ENCODE results near the gene SPTB. TPM values are rescaled to one million over a fixed set of nuclear protein-coding genes. Genes with fewer than 3 reads are reported as not detected.

SPTB gene
- total and polyA plus RNA-seq, 7 experiments from 2014 or later, result 0.05 to 0.12 (median 0.05) TPM; not detected in 4

DNA sequence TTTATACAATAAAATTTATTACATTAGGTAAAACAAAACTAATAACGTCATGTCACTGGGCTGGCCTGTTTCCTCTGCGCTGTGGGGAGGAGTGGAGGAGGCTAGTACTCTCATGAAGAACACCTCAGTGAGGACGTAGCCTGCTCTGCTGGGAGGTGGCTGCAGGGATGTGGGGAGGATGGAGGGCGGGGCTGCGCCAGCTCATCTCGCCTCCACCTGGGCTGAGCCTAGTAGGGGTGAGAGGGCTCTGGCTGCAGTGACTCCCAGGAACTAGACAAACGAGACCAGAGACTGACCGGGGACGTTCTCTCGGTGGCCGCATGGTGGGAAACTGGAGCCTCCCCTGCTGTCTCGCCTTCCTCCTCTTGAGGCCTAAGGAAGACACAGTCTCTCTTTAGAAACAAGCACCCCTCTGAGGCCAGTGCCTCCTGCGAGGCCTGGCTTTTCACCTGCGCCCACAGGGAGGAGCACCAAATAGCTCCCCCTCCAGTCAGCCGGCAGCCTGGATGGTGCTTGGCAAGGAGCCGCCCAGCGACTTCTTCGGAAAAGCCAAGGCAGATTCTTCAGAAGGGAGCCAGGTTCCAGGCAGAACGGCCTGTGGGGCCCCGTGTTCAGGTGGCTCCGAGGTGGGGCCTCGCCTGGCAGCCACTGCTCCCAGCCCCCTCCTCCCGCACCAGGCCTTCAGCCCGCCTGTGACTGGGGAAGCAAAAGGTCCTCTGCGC lies 113.1 kb downstream of the SPTB start:
- no peak overlapping the region for H3K4me3 Mint-ChIP-seq
- H3K27ac Mint-ChIP-seq, result peak overlapping the region in 1 of 9 donors; percentile 37
- H3K9me3 Mint-ChIP-seq, result no peaks in the 10 kb centered on the region
- H3K27me3 Mint-ChIP-seq, result peaks cover 0 to 9% (median 0%) of the 10 kb centered on the region in 5 donors
- no peaks in the 10 kb centered on the region for H3K36me3 ChIP-seq (ENCODE audit: control insufficient read depth in 2 of 3, insufficient read depth in 3 of 3, low read length in 3 of 3)
- no peak overlapping the region for H3K4me3 ChIP-seq (ENCODE audit: low read length)
- H3K9me3 ChIP-seq (ENCODE audit: control insufficient read depth in 2 of 3, low read length in 3 of 3), result no peaks in the 10 kb centered on the region
- DNase-seq (no peak), ATAC-seq (no peak)
- peaks cover 14 to 40% (median 27%) of the 10 kb centered on the region in 7 donors for H3K4me1 Mint-ChIP-seq
- POLR2A ChIA-PET, result no interaction called here
- H3K27me3 ChIP-seq (ENCODE audit: control insufficient read depth in 2 of 2, insufficient read depth in 2 of 2, low read length in 2 of 2), result no peaks in the 10 kb centered on the region
- CTCF ChIA-PET, result no interaction called here
- H3K27ac ChIP-seq (ENCODE audit: low read depth, low read length), result no peak overlapping the region
- no peaks in the 10 kb centered on the region for H3K36me3 Mint-ChIP-seq
- intact Hi-C loops (cut with micrococcal nuclease), result no loop called here
- H3K4me1 ChIP-seq (ENCODE audit: control insufficient read depth in 2 of 2, insufficient read depth in 2 of 2, low read length in 2 of 2), result peaks cover 8 to 25% of the 10 kb centered on the region in 2 donors

DNA sequence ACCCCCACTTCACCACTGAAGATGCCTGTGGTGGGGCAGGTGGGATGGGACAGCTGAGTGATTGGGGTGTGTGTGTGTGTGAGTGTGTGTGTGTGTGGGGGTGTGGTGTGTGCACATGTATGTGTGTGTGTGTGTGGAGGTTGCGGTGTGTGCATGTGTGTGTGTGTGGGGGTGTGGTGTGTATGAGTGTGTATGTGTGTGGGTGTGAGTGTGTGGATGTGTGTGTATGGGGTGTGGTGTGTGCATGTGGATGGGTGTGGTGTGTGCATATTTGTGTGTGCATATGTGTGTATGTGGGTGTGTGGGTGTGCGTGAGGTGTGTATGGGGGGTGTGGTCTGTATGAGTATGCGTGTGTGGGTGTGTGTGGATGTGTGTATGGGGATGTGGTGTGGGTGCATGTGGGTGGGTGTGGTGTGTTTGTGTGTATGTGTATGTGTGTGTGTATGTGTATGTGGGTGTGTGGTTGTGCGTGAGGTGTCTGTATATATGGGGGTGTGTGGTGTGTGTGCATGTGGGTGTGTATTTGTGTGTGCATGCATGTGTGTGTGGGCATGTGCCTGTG lies 113.9 kb downstream of the SPTB start:
- intact Hi-C loops (cut with micrococcal nuclease), result loop anchor here (2.0 kb wide), 2 partner anchors 57 to 217 kb away; no protein-coding TSS in a partner anchor
- no peaks in the 10 kb centered on the region for H3K36me3 Mint-ChIP-seq
- no peak for DNase-seq
- H3K27me3 Mint-ChIP-seq, result peaks cover 0 to 17% (median 0%) of the 10 kb centered on the region in 5 donors
- Histone ChIP-seq H3K27ac (ENCODE audit: low read depth, low read length) (no peak overlapping the region), H3K9me3 (ENCODE audit: control insufficient read depth in 2 of 3, low read length in 3 of 3) (no peaks in the 10 kb centered on the region), H3K4me1 (ENCODE audit: control insufficient read depth in 2 of 2, insufficient read depth in 2 of 2, low read length in 2 of 2) (peaks cover under 1 to 24% of the 10 kb centered on the region in 2 donors), H3K27me3 (ENCODE audit: control insufficient read depth in 2 of 2, insufficient read depth in 2 of 2, low read length in 2 of 2) (no peaks in the 10 kb centered on the region), H3K36me3 (ENCODE audit: control insufficient read depth in 2 of 3, insufficient read depth in 3 of 3, low read length in 3 of 3) (no peaks in the 10 kb centered on the region), H3K4me3 (ENCODE audit: low read length) (no peak overlapping the region)
- peak overlapping the region in 1 of 9 donors; percentile 9 for H3K27ac Mint-ChIP-seq
- H3K9me3 Mint-ChIP-seq, result no peaks in the 10 kb centered on the region
- no peak for ATAC-seq
- CTCF ChIA-PET, result interaction anchor here (1.0 to 2.5 kb wide), 4 partner anchors 13 to 126 kb away, joined by 3 to 19 read pairs (median 6); no protein-coding TSS in a partner anchor
- H3K4me1 Mint-ChIP-seq, result peaks cover 9 to 36% (median 25%) of the 10 kb centered on the region in 7 donors
- no peak overlapping the region for H3K4me3 Mint-ChIP-seq
- POLR2A ChIA-PET, result no interaction called here

DNA sequence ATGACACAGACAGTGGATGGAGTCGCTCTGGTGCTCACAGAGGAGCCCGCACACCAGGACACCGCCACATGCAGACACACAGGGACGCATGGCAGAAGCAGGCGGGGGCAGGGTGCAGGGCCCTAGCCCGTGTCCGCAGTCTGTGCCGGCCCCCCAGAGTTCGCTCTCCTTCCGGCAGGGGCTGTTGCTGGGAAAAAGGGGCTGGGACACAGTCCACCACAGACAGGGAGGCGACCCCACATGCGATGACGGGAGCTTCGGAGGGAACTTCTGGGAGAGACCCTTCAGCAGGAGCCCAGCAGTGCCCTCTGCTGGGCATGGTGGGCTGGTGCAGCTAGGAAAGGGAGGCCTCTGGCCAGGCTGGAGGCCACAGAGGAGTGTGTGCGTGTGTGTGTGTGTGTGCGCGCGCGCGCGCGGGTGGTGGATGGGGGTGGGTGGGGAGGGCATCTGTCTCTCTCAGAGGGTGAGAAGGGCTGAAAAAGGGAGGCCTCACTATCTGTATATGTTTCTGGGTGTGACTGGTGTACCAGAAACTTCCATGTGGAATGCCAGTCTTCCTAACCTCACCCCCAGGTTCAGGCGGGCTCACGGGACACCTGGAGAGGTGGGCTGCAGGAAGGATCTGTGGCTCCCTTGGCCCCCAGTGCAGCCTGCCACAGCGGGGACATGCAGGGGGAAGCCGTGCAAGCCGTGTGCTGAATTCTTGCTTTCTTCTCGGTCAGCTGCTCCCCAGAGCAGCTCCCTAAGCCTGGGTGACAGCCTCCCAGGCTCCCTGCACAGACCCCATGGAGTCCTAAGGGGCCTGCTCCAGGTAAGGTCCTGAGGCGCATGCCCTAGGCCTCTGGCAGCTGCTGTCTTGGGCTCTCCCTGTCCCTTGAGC lies 114.8 kb downstream of the SPTB start:
- DNase-seq (peak; percentile 33 to 71 (median 59)), ATAC-seq (peak; percentile 86)
- Histone ChIP-seq H3K4me1 (ENCODE audit: control insufficient read depth in 2 of 2, insufficient read depth in 2 of 2, low read length in 2 of 2) (peaks cover 0 to 31% of the 10 kb centered on the region in 2 donors), H3K36me3 (ENCODE audit: control insufficient read depth in 2 of 3, insufficient read depth in 3 of 3, low read length in 3 of 3) (no peaks in the 10 kb centered on the region), H3K4me3 (ENCODE audit: low read length) (peak overlapping the region; percentile 39), H3K27me3 (ENCODE audit: control insufficient read depth in 2 of 2, insufficient read depth in 2 of 2, low read length in 2 of 2) (no peaks in the 10 kb centered on the region), H3K27ac (ENCODE audit: low read depth, low read length) (no peak overlapping the region), H3K9me3 (ENCODE audit: control insufficient read depth in 2 of 3, low read length in 3 of 3) (no peaks in the 10 kb centered on the region)
- Mint-ChIP-seq H3K4me1 (peaks cover 2 to 44% (median 23%) of the 10 kb centered on the region in 7 donors), H3K27ac (peak overlapping the region in 3 of 9 donors; percentile 48 to 62 (median 49)), H3K36me3 (no peaks in the 10 kb centered on the region), H3K4me3 (peak overlapping the region in 9 of 10 donors; percentile 36 to 78 (median 65)), H3K9me3 (no peaks in the 10 kb centered on the region), H3K27me3 (peaks cover 0 to 21% (median 0%) of the 10 kb centered on the region in 5 donors)
- POLR2A ChIA-PET, result interaction anchor here (0.6 kb wide), 2 partner anchors 48 to 207 kb away, joined by 3 to 4 read pairs; partner anchors contain the start of gene RAB15
- CTCF ChIA-PET, result interaction anchor here (0.6 to 2.5 kb wide), 8 partner anchors 14 to 421 kb away, joined by 3 to 19 read pairs (median 3); no protein-coding TSS in a partner anchor
- intact Hi-C loops (cut with micrococcal nuclease), result loop anchor here (1.0 to 5.0 kb wide), 8 partner anchors 56 to 421 kb away; partner anchors contain the start of gene HSPA2 (in 1 of the 2)

DNA sequence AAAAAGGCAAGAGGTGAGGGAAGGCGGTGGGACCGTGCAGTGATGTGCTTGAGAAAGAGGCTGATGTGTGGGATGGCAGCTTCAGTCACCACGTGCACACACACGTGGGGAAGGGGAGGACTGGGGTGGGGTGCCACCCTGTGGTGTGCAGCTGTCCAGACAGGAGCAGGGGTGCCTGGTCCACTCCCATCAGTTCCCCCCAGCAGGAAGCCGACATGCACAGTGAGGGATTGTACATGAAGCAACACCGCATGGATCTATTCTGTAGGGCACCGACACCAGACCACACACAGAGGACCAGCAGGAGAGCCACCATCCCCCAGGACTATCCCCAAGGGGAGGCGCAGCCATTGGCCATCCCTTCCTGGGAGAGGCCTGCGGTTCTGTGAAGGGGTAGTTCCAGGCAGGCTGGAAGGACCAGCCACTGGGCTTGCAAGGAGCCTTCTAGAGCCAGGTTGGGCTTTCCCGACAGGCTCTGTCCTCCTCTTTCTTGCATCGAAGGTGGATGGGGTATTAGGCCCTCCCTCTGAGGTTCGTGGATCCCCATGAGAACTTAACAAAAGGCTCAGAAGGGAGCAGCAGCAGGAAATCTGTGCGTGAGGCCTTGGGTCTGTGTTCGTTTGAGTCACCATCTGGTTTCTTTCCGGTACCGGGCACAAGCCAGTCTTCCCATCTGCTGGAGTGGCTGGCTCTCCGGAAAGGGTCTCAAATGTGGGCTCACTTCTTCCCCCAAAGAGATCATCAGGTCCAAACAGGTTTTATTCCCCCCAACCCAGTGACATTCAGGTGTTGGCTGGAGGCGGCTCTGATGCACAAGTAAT lies 115.7 kb downstream of the SPTB start:
- peak overlapping the region; percentile 39 for H3K4me3 ChIP-seq (ENCODE audit: low read length)
- H3K4me1 ChIP-seq (ENCODE audit: control insufficient read depth in 2 of 2, insufficient read depth in 2 of 2, low read length in 2 of 2), result peaks cover 0 to 40% of the 10 kb centered on the region in 2 donors

DNA sequence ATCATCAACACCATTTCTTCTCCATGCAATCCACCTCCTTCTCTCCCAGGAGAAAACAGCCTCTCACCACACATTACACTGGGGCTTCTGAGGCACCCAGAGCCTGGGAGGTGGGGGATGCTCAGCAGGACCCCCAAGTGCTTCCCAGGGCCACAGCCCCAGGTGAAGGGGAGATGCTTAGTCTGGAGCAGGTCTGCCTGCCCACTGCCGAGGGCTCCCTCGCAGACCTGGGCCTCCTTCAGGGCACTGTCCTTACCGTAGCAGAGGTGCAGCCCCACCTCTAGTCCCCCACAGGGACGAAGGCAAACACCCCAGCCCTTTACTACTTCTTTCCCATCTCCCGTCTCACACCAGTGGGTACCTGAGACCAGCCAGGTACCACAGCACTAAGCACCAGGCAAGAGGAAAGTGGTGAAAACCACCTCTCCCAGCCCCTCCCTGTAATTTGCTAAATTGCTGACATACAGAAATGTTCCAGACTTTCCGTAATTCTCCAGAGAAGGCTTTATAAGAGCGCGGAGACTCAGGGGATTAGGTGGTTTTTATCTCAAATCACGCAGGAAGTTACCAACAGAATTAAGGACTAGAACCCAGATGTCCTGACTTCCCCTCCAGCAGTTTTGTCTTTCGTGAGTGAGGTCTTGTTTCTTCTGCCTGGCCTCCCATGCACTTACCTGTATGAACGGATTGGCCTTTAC lies 116.5 kb downstream of the SPTB start:
- Histone ChIP-seq H3K27ac (ENCODE audit: low read depth, low read length) (no peak overlapping the region), H3K4me1 (ENCODE audit: control insufficient read depth in 2 of 2, insufficient read depth in 2 of 2, low read length in 2 of 2) (peaks cover 0 to 47% of the 10 kb centered on the region in 2 donors), H3K36me3 (ENCODE audit: control insufficient read depth in 2 of 3, insufficient read depth in 3 of 3, low read length in 3 of 3) (no peaks in the 10 kb centered on the region), H3K9me3 (ENCODE audit: control insufficient read depth in 2 of 3, low read length in 3 of 3) (no peaks in the 10 kb centered on the region), H3K27me3 (ENCODE audit: control insufficient read depth in 2 of 2, insufficient read depth in 2 of 2, low read length in 2 of 2) (no peaks in the 10 kb centered on the region), H3K4me3 (ENCODE audit: low read length) (no peak overlapping the region)
- H3K27me3 Mint-ChIP-seq, result peaks cover 0 to 21% (median 0%) of the 10 kb centered on the region in 5 donors
- H3K9me3 Mint-ChIP-seq, result no peaks in the 10 kb centered on the region
- ATAC-seq (no peak), DNase-seq (no peak)
- ChIA-PET CTCF (interaction anchor here (2.5 kb wide), 1 partner anchor 129 kb away, joined by 8 read pairs; no protein-coding TSS in a partner anchor), POLR2A (no interaction called here)
- H3K4me3 Mint-ChIP-seq, result no peak overlapping the region
- H3K4me1 Mint-ChIP-seq, result peaks cover 0 to 55% (median 21%) of the 10 kb centered on the region in 7 donors
- no peaks in the 10 kb centered on the region for H3K36me3 Mint-ChIP-seq
- H3K27ac Mint-ChIP-seq, result peak overlapping the region in 1 of 9 donors; percentile 44
- intact Hi-C loops (cut with micrococcal nuclease), result loop anchor here (5.0 kb wide), 3 partner anchors 56 to 129 kb away; no protein-coding TSS in a partner anchor

More for the DNA sequence above, 115.7 kb downstream of the SPTB start:
- no peak for ATAC-seq
- no peaks in the 10 kb centered on the region for H3K36me3 Mint-ChIP-seq
- intact Hi-C loops (cut with micrococcal nuclease), result loop anchor here (1.0 to 5.0 kb wide), 8 partner anchors 55 to 420 kb away; partner anchors contain the start of gene HSPA2 (in 1 of the 2)
- ChIA-PET POLR2A (no interaction called here), CTCF (interaction anchor here (0.6 to 2.5 kb wide), 5 partner anchors 18 to 128 kb away, joined by 3 to 19 read pairs (median 8); no protein-coding TSS in a partner anchor)
- H3K36me3 ChIP-seq (ENCODE audit: control insufficient read depth in 2 of 3, insufficient read depth in 3 of 3, low read length in 3 of 3), result no peaks in the 10 kb centered on the region
- H3K9me3 ChIP-seq (ENCODE audit: control insufficient read depth in 2 of 3, low read length in 3 of 3), result no peaks in the 10 kb centered on the region
- no peak overlapping the region for H3K27ac ChIP-seq (ENCODE audit: low read depth, low read length)
- no peaks in the 10 kb centered on the region for H3K9me3 Mint-ChIP-seq
- H3K27me3 ChIP-seq (ENCODE audit: control insufficient read depth in 2 of 2, insufficient read depth in 2 of 2, low read length in 2 of 2), result no peaks in the 10 kb centered on the region
- peaks cover 0 to 21% (median 0%) of the 10 kb centered on the region in 5 donors for H3K27me3 Mint-ChIP-seq
- H3K27ac Mint-ChIP-seq, result peak overlapping the region in 1 of 9 donors; percentile 3
- H3K4me1 Mint-ChIP-seq, result peaks cover 0 to 47% (median 21%) of the 10 kb centered on the region in 7 donors
- H3K4me3 Mint-ChIP-seq, result peak overlapping the region in 8 of 10 donors; percentile 36 to 78 (median 65)
- DNase-seq, result no peak
